K562 (cell line): ENCODE results near the gene N4BP2L1. TPM values are rescaled to one million over a fixed set of nuclear protein-coding genes. Genes with fewer than 3 reads are reported as not detected.

Experiments used
- AFF1 ChIP-seq, 2 experiments: fragments of 450-650 bp; IDR thresholded peaks; 2 replicates each; pipeline ENCODE4 v1.6.1; 2018; ENCODE audit warnings: mild to moderate bottlenecking in 2 of 2, low read depth in 1 of 2; ENCODE audit not compliant: partially characterized antibody in 2 of 2
- ARID3A ChIP-seq: IDR thresholded peaks from 2 replicates; pipeline ENCODE4 v1.6.1; 2012; ENCODE audit warnings: low read depth, low read length, improper control_type of control experiment, borderline replicate concordance
- C11orf30 ChIP-seq: fragments of 450-650 bp; IDR thresholded peaks from 2 replicates; pipeline ENCODE4 v1.6.1; 2016; ENCODE audit warnings: low read depth, mild to moderate bottlenecking
- CBX3 ChIP-seq, 2 experiments: IDR thresholded peaks; 1 replicate in 1 of 2; 2 replicates in 1 of 2; pipeline ENCODE4 v1.6.1; 2012; ENCODE audit warnings: inconsistent platforms in 2 of 2, low read length in 2 of 2, borderline replicate concordance in 1 of 2, control low read depth in 1 of 2
- CHAMP1 ChIP-seq: fragments of 450-650 bp; IDR thresholded peaks from 2 replicates; pipeline ENCODE4 v1.6.1; 2016; ENCODE audit warnings: mild to moderate bottlenecking
- COPS2 ChIP-seq: fragments of 450-650 bp; conservative IDR thresholded peaks from 2 replicates; pipeline ENCODE4 v1.6.1; 2016; ENCODE audit warnings: mild to moderate bottlenecking, moderate library complexity
- NFE2L1 ChIP-seq: fragments of 450-650 bp; IDR thresholded peaks from 2 replicates; pipeline ENCODE4 v1.6.1; 2016; ENCODE audit warnings: missing genetic modification characterization, low read depth, mild to moderate bottlenecking, missing compliant biosample characterization, moderate library complexity, borderline replicate concordance
- PHF20 ChIP-seq: fragments of 450-650 bp; IDR thresholded peaks from 2 replicates; pipeline ENCODE4 v1.6.1; 2018; ENCODE audit not compliant: partially characterized antibody
- POLR2AphosphoS2 ChIP-seq: IDR thresholded peaks from 2 replicates; pipeline ENCODE4 v1.6.1; 2012; ENCODE audit warnings: low read length, improper control_type of control experiment
- POLR2H ChIP-seq: IDR thresholded peaks from 2 replicates; pipeline ENCODE4 v1.6.1; 2016; ENCODE audit warnings: missing genetic modification characterization, low read depth, mild to moderate bottlenecking, control low read depth, missing compliant biosample characterization, moderate library complexity
- PRPF4 ChIP-seq: fragments of 200-400 bp; formaldehyde crosslinking; IDR thresholded peaks from one replicate; pipeline ENCODE4 v1.6.1; 2017; ENCODE audit warnings: low read length, low read depth, mild to moderate bottlenecking; ENCODE audit not compliant: insufficient read depth, poor library complexity, severe bottlenecking
- PYGO2 ChIP-seq: fragments of 450-650 bp; IDR thresholded peaks from 2 replicates; pipeline ENCODE4 v1.6.1; 2016; ENCODE audit warnings: mild to moderate bottlenecking, missing genetic modification characterization, moderate library complexity, missing compliant biosample characterization
- RCOR1 ChIP-seq, 2 experiments: IDR thresholded peaks; 2 replicates each; pipeline ENCODE4 v1.6.1; 2012; ENCODE audit warnings: low read depth in 2 of 2, low read length in 2 of 2, borderline replicate concordance in 1 of 2, improper control_type of control experiment in 1 of 2
- SMARCA4 ChIP-seq: fragments of 450-650 bp; IDR thresholded peaks from 2 replicates; pipeline ENCODE4 v1.6.1; 2016
- TAF9B ChIP-seq: fragments of 450-650 bp; IDR thresholded peaks from 2 replicates; pipeline ENCODE4 v1.6.1; 2018; ENCODE audit warnings: mild to moderate bottlenecking; ENCODE audit not compliant: partially characterized antibody
- ZBTB7A ChIP-seq: IDR thresholded peaks from 2 replicates; pipeline ENCODE4 v1.6.1; 2011; ENCODE audit warnings: low read depth, mild to moderate bottlenecking, low read length, moderate library complexity, borderline replicate concordance; ENCODE audit not compliant: control insufficient read depth
- ZNF212 ChIP-seq: fragments of 450-650 bp; formaldehyde crosslinking; IDR thresholded peaks from 2 replicates; pipeline ENCODE4 v1.4.0; 2020; ENCODE audit warnings: mild to moderate bottlenecking
- ZNF316 ChIP-seq: fragments of 450-650 bp; IDR thresholded peaks from 2 replicates; pipeline ENCODE4 v1.6.1; 2016
- ZNF75A ChIP-seq: fragments of 450-650 bp; formaldehyde crosslinking; IDR thresholded peaks from 2 replicates; pipeline ENCODE4 v1.4.0; 2020; ENCODE audit warnings: mild to moderate bottlenecking
- ZNF766 ChIP-seq: fragments of 200-800 bp; sonication (Bioruptor generic); conservative IDR thresholded peaks from 2 replicates; pipeline ENCODE4 v1.6.1; 2016; ENCODE audit warnings: missing genetic modification characterization, missing compliant biosample characterization
- ZNF778 ChIP-seq: fragments of 450-650 bp; formaldehyde crosslinking; IDR thresholded peaks from 2 replicates; pipeline ENCODE4 v1.4.0; 2020; ENCODE audit warnings: mild to moderate bottlenecking, moderate library complexity
- polyA plus RNA-seq, 8 experiments: library from polyadenylated mRNA; depleted of rRNA in 4 of 8; stranded (reverse) in 5 of 8; unstranded in 3 of 8; fragments of >200 nt; fragmentation: Nextera tagmentation in 2 of 8; fragmentation: Illumina TruSeq in 1 of 8; extraction: Ambion mirVana in 2 of 8; extraction: Trizol in 1 of 8; gene quantifications; 2 replicates each; pipeline versions ENCODE4 v1.2.1 to v1.2.3, GENCODE V29; 2011 to 2014; ENCODE audit warnings: inconsistent platforms in 1 of 8, missing spikeins in 1 of 8
- total RNA-seq, 7 experiments: library from RNA; depleted of rRNA in 6 of 7; stranded (reverse); fragments of >200 nt in 6 of 7; fragmentation: Illumina TruSeq in 2 of 7; extraction: Trizol in 2 of 7; gene quantifications; 2 replicates each; pipeline versions ENCODE4 v1.2.1 to v1.2.3, GENCODE V29; 2011 to 2021; ENCODE audit warnings: low replicate concordance in 1 of 7

N4BP2L1 gene
- total and polyA plus RNA-seq, 9 of the 15 experiments (the other 6 are each of a cell fraction or from before 2014, with no cell fraction given), result 0.06 to 0.33 (median 0.15) TPM; not detected in 1

- no peak for TF ChIP-seq AFF1 (IDR thresholded peaks at IDR 0.05; ENCODE audit: low read depth in 1 of 2, partially characterized antibody in 2 of 2)
- peak; percentile 24; the same call in 1 of the 2 replicates for TF ChIP-seq ZNF316
- no peak for TF ChIP-seq COPS2
- no peak for TF ChIP-seq ZNF75A (CRISPR knock-in tag)
- no peak for TF ChIP-seq PHF20
- TF ChIP-seq ZBTB7A, result no peak
- TF ChIP-seq NFE2L1 (tag), result no peak
- no peak for TF ChIP-seq POLR2AphosphoS2
- TF ChIP-seq RCOR1 (IDR thresholded peaks at IDR 0.05; ENCODE audit: borderline replicate concordance in 1 of 2, low read depth in 2 of 2, low read length in 2 of 2), result no peak
- TF ChIP-seq C11orf30, result peak; percentile 48; the same call in 1 of the 2 replicates
- no peak for TF ChIP-seq ARID3A
- no peak for TF ChIP-seq PRPF4
- TF ChIP-seq CBX3 (IDR thresholded peaks at IDR 0.05; ENCODE audit: borderline replicate concordance in 1 of 2, low read length in 2 of 2), result no peak
- TF ChIP-seq ZNF212, result no peak
- TF ChIP-seq SMARCA4, result no peak
- TF ChIP-seq ZNF778, result no peak
- TF ChIP-seq TAF9B, result no peak
- no peak for TF ChIP-seq PYGO2 (tag)
- no peak for TF ChIP-seq CHAMP1
- no peak for TF ChIP-seq ZNF766 (CRISPR knock-in tag)
- no peak for TF ChIP-seq POLR2H (tag)
These were observed 19.5 kb downstream of the N4BP2L1 start (continued) for GRCh38 chr13:32408296-32409000.
